ENCODE results near the gene GNPNAT1. TPM values are rescaled to one million over a fixed set of nuclear protein-coding genes. Genes with fewer than 3 reads are reported as not detected.

Gene GNPNAT1
- total and polyA plus RNA-seq, 2 of the 8 experiments (the other 6 are each of a cell fraction or from before 2014, with no cell fraction given), result 25.5 to 54.1 TPM

GRCh38 chr14:52780893-52781292 is 10.5 kb downstream of the GNPNAT1 start (continued):
- TF ChIP-seq CHD7 (IDR thresholded peaks at IDR 0.05; ENCODE audit: insufficient replicate concordance, low read length), result no peak
- TF ChIP-seq BCL11A (IDR thresholded peaks at IDR 0.05; ENCODE audit: low read depth in 2 of 2, low read length in 2 of 2), result no peak
- TF ChIP-seq CBX8 (IDR thresholded peaks at IDR 0.05; ENCODE audit: borderline replicate concordance, low read depth, low read length), result no peak
- no peak for TF ChIP-seq SP4 (IDR thresholded peaks at IDR 0.05; ENCODE audit: low read length)
- TF ChIP-seq EZH2 (IDR thresholded peaks at IDR 0.05; ENCODE audit: low read depth, low read length, severe bottlenecking), result no peak
- TF ChIP-seq YY1 (IDR thresholded peaks at IDR 0.05; ENCODE audit: low read depth, low read length), result no peak
- TF ChIP-seq TCF12 (IDR thresholded peaks at IDR 0.05; ENCODE audit: low read depth, low read length), result no peak
- no peak for TF ChIP-seq TEAD4 (IDR thresholded peaks at IDR 0.05; ENCODE audit: low read depth, low read length)
- TF ChIP-seq POU5F1 (IDR thresholded peaks at IDR 0.05; ENCODE audit: low read depth, low read length), result no peak

All from H1 (cell line).